Stromal cell of bone marrow (primary cell): ENCODE results near the gene FOXA3.
"Not testable (repeated sequence)": the region's sequence is repeated elsewhere in the genome, so short reads cannot be mapped to it uniquely, and the experiment has no call there.

ENCODE experiments used
- DNase-seq: peaks from one replicate; pipeline ENCODE4 v3.0.0-alpha.2; 2012; ENCODE audit warnings: low read depth

FOXA3 gene

DNA sequence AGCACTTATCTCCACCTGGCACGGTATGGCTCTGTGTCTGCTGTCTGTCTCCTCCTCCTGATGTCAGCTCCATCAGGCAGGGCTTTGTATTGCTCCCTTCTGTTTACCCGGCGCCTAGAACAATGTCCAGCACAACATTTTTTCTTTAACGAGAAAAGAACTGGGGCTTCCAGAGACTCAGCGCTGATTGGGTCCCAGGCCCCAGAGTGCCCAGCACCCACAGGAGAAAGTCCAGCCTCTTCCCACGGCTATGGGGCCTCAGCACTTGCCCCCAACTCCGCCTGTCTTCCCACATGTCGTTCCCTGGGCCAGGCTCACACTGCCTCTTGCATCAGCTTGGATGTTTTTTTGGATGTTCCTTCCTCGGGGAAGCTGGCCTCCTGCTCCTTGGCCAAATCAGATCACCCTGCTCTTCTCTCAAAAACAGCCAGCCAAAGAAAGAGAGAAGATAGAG, 31.4 kb downstream of the FOXA3 start:
- DNase-seq: no peak

DNA sequence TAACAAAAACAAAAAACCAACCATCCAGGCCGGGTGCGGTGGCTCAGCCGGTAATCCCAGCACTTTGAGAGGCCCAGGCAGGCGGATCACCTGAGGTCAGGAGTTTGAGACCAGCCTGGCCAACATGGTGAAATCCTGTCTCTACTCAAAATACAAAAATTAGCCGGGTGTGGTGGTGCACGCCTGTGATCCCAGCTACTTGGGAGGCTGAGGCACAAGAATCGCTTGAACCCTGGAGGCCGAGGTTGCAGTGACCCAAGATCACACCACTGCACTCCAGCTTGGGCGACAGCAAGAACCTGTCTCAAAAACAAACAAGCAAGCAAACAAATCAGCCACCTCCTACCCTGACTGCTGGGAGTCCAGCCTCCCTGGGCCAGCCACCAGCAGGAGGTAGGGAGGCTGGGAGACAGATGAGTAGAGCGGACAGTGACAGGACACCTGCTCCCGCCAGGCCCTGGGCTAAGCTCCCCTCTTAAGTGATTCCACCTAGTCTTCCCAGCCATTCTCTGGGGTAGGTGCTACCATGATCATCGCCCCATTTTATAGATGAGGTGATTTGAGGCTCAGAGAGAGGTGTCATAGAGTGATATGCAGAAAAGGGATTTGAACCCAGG, 32.0 kb downstream of the FOXA3 start:
- DNase-seq: not testable (repeated sequence)

DNA sequence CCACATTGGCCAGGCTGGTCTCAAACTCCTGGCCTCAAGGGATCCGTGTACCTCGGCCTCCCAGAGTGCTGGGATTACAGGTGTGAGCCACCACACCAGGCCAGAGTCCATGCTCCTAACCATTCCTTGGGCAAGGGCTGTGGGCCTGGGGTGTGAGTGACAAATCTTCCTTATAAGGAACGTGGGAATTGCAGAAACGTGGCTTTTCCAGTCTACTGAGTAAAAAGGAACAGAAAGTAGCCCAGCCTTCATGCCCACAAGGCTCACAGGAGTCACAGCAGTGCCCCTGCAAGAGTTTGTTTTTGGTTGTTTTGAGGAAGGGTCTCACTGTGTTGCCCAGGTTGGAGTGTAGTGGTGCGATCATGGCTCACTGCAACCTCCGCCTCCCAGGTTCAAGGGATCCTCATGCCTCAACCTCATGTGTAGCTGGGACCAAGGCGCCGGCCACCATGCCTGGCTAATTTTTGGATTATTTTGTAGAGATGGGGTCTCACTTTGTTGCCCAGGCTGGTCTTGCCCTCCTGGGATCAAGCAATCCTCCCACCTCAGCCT, 33.2 kb downstream of the FOXA3 start:
- no peak for DNase-seq

DNA sequence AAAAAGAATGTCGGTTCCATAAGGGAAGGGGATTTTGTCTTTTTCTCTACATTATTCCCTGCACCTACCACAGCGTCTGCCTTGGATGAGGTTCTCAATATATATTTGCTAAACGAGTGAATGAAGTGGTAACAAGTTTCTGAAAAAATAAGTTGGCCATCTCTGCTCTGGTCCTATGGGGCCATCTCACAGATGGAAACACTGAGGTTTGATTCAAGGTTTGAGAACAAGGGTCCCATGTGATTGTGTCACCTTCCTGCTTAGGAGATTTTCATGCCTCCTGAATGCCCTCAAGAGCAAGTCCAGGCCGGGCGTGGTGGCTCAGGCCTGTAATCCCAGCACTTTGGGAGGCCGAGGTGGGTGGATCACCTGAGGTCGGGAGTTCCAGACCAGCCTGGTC, 35.1 kb downstream of the FOXA3 start:
- DNase-seq: no peak

DNA sequence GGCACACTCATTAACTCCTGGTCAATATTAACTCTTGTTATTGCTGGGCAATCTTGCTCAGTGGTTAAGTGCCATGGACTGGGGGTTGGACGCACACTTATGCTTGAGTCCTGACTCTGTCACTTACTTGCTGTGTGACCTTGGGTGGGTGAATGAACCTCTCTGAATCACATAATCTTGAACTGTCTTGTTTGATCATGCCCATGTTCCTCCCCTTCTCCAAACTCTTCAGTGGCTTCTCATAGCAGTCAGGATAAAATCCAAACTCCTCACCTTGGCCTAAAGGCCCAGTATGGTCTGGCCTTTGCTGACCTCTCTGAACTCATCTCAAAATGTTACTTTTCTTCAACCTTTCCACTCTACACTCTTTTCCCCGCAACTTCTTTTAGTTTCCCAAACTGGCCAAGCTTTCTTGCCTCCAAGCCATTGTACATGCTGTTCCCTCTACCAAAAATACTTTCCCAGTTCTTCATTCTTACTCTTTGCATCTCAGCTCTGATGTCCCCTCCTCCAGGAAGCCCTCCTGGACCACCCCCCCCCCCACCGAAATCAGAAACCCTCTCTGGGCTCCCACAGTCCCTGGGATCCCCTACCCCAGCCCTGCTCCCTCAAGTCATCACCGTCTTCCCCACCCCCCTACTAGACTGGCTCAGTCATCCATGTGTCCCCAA, 35.9 kb downstream of the FOXA3 start:
- no peak for DNase-seq

DNA sequence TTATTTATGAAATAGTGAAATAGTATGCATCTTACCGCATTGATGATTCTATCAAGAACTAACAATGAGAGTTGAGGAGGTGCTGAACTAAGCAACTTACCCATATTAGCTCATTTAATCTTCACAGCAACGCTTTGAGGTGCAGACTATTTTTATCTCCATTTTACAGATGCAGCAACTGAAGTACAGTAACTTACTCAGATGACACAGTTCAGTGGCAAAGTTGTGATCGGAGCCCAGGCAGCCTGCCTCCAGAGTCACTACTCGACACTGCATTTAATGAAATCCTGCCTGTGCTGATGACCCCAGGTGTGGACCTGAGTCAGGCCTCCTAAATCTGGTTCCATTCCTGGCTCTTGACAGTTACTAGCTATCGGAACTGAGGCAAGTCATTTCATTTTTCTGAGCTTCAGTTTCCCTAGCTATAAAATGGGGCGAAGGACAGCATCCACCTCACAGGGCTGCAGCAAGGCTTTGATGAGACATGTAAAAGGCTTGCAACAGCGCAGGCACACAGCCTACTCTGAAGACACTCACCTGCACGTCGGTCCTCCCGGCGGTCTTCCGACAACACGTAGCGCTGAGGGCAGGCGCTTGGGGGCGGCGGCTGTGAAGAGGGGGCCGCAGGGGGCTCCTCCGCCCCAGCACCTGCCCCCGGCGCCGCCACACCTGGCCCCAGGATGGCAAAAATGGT, 36.8 kb downstream of the FOXA3 start:
- no peak for DNase-seq

DNA sequence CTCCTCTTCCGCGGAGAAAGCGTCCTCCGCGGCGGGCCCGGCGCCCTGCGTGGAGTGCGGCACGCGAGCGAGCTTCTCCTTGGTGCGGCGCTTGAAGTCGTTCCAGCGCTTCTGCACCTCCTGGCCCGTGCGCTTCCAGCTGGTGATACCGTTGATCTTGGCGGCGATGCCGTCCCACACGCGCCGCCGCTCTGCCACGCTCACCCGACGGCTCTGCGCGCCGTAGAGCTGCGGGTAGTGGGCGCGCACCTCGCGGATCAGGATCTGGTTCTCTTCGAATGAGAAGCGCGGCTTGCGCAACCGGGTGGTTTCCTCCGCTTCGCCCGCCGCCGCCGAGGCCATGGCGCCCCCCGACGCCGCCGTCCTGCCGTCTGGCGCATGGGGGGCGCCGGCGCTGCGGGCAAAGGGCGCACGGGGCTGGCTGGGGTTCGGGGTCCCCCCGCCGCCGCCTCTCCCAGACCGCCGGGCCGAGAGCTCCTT, 37.3 kb downstream of the FOXA3 start:
- DNase-seq: no peak

DNA sequence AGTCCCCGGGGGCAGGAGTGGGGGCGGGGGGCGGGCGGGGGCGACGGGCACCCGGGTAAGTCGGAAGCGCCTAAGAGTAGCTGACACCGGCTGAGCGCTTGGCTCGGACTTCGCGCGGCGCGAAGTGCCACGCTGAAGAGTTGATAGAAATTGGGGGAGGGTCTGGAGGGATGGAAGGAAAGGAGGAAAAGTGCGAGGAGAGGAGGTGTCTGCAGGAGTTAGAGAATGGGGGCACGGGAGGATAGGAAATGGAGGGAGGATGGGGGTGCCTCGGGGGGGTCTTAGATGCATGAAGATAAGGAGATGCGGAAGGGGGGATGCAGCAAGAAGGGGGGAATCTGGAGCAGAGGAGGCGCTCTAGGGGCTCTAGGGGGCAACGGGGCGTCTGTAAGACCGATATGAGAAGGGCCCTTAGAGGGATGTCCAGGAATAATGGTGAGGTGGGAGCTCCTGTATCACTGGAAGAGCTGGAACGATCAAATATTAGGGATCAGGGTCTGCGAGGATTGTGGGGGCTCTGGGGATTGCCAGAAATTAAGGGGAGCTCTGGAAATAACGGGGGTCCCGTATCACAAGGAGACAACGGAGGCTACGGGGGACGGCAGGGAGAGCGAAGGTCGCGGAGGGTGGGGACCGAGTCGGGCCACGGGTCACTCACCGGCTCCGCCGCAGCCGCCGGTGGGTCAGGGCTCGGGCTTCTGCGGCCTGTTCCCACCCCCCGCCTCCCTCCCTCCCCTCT, 38.0 kb downstream of the FOXA3 start, which contains the start of gene MYPOP:
MYPOP (minus strand) TSS at position 702 of the 739 bp plus-strand sequence. CDS start 840 bp downstream, outside the sequence.
- DNase-seq: no peak

DNA sequence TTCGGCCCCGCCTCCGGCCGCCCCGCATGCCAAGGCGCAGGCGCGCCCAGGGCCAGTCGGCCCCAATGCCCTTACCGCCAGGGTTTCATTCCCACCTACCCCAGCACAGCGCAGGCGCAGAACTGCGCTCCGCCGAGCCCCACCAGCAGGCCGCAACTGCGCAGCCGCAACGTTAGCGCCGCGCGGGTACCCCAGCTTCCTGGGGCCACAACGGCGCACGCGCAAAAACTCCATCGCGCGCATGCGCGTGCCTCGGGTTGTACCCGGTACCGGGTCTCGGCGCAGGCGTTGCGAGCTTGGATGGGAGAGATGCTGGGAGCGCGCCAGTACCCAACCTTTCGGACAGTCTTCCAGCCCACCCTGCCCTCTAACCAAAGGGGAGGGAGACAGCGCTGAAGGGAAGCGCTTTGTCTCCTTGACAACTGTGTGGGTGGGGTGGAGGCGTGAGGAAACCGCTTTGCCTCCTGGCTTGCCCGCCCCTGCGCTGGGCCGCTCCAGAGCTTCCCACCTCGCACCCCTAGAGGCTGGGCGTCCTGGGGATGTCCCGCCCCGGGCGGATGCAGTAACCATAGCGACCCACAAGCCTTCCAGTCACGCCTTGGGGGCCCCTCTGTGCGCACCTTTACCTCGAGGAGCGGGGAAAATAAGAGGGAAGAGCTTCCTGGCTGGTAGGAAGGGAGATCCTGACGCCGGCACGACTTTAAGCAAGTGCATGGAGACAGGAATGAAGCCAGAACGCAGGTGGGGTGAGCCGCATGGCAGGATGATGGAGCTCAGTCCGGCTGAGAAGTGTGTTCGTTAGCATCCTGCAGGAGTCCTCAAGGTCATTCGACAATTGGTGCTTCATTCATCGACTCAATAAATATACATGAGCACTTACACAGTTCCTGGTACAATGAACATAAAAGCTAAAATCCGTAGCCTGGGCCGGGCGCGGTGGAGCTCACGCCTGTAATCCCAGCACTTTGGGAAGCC, 38.8 kb downstream of the FOXA3 start:
- DNase-seq: peak; percentile 93

DNA sequence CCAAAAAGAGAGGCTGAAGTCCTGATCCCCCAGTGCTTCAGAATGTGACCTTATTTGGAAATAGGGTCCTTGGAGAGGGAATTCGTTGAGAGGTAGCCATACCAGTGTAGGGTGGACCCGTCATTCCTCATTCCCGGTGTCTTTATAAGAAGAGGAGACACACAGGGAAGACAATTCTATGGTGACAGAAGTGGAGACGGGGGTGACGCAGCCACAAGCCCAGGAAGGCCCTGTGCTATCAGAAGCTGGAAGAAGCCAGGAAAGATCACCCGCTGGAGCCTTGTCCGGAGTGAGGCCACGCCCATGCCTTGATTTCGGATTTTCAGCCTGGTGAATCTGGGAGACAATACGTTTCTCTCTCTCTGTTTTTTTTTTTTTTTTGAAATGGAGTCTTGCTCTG, 40.9 kb downstream of the FOXA3 start:
- DNase-seq: no peak

DNA sequence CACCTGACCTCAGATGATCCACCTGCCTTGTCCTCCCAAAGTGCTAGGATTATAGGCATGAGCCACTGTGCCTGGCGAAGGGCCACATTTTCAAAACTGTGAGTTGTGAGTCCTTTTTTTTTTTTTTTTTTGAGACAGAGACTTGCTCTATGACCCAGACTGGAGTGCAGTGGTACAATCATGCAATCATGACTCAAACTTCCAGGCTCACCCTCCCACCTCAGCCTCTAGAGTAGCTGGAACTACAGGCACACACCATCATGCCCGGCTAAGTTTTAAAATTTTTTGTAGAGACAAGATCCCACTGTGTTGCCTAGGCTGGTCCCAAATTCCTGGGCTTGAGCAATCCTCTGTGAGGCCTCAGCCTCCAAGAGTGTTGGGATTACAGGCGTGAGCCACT, 42.1 kb downstream of the FOXA3 start:
- DNase-seq: peak; percentile 43

DNA sequence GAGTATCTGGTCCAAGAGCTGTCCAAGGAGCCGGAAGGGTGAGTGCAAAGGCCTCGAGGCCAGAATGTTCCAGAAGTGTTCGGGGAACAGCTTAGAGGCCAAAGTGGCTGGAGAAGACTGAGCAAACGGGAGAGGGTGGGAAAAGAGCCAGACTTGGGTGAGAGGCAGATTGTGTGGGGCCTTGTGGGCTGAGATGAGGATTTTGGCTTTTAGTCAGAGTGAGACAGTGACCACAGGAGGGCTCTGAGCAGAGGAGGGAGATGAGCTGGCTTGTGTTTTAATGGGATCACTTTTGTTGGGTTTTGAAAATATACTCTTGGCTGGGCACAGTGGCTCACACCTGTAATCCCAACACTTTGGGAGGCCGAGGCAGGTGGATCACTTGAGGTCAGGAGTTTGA, 44.8 kb downstream of the FOXA3 start:
- DNase-seq: no peak

DNA sequence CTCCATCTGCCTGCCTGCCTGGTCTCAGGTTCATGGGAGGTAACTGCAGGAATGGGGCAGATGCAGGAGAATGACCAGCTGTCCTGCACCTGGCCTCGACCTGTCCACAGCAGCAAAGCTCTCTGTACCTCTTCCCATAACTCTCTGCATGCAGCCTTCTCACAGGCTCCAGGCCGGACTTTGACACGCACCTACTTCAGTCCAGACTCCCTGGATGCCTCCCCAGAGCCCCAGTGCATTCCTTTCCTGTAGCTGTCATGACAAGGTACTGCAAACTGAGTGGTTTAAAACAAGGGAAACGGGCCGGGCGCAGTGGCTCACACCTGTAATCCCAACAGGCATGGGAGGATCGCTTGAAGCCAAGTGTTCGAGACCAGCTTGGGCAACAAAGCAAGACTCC, 47.2 kb downstream of the FOXA3 start:
- DNase-seq: no peak

DNA sequence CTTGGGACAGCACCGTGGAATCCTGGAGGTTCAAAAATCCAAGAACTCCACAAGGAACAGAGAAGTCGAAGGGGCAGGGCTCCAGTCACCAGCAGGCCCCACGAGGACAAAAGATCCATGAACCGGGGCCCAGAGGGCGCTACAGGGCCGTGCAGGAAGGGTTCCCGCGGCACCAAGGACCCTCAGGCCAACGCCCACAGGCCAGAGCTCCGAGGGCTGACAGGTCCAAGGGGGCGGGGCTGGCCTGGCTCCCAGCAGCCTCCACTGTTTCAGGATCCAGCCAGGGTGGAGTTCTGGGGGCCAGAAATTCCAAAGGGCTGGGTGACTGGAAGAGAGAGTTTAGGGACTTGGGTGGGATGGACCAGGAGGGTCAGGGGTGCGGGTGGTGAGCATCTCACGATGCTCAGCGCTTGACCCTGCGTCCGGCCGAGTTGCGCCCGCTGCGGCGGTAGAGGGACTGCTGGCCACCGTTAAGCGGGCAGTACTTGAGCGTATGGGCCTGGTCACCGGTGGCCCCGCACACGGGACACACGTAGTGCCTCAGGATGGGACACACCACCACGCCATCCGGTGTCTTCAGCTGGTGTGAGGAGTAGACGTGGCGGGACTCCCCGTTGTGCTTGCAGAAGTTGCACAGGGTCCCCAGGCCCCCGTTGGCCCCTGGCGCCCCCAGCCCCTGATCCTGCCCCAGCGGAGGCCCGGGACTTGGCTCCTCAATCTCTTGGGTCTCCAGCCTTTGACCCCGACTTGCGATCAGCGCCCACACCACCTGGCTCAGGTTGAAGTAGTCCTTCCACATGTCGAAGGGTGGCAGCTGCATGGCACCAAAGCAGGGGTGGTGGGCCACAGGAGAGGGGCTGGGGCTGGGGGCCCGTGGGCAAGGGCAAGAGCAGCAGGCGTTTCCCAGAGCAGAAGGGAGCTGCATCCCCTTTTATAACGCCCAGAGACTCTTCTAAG, 50.0 kb downstream of the FOXA3 start, which contains the start of gene NANOS2:
NANOS2 (minus strand) TSS at position 905 of the 957 bp plus-strand sequence; CDS start at position 820, 85 bp downstream.
- DNase-seq: no peak

DNA sequence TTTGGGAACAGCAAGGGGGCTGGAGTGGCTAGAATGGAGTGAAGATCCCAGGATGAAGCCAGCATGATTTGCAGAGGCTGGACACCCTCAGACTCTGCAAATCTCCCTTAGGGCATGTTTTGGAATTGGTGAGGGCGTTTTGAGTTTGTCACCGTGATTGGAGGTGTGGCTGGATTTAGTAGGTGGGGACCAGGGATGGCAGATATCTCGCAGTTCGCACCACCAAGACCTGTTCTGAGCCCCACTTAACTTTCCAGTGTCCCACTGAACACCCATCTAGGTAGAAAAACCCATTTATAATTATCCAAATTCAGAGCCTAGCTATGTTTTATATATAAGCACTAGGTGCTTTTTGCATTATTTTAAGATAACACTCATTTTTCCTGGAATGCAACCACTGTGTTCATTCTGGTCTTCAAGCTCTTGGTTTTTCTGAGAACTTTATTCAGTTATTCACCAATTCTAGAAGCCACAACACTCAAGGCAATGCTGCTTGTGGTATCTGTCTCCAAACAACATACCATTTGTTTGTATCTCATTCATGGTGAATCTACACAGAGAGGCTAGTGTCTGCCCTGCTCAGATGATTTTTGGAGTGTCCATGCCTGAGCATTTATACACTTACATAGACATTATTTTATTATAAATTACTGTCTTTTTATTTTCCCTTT, 53.4 kb downstream of the FOXA3 start:
- no peak for DNase-seq

DNA sequence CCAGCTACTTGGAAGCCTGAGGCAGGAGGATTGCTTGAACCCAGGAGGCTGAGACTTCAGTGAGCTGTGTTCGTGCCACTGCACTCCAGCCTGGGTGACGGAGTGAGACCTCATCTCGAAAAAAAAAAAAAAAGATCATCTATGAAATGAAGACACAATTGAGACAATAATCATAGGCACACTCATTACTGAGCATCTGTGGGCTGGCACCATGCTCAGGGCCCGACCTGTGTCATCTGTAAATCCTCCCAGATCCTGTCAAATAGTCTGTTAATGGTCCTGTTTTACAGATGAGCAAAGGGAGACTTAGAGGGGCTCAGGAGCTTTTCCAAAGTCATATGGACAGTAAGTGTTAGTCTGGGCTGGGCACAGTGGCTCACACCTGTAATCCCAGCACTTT, 54.6 kb downstream of the FOXA3 start:
- DNase-seq: no peak

DNA sequence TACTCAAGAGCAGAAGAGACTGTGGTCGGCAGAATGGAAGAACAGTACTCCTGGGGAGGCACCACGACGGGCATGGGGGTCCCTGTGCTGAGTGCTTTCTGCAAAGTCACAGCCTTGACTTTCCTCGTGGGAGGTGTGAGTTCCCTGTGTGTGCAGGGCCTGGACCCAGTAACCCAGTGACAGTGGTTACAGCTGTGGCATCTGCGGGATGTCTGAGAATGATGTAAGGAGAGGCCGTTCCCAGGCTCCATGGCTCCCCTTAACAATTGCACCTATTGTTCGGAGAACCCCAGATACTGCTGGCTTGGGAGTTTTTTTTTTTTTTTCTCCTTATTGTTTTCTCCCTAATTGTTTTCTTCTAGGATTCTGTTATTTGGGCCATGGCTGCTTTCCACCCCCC, 55.6 kb downstream of the FOXA3 start:
- DNase-seq: no peak

DNA sequence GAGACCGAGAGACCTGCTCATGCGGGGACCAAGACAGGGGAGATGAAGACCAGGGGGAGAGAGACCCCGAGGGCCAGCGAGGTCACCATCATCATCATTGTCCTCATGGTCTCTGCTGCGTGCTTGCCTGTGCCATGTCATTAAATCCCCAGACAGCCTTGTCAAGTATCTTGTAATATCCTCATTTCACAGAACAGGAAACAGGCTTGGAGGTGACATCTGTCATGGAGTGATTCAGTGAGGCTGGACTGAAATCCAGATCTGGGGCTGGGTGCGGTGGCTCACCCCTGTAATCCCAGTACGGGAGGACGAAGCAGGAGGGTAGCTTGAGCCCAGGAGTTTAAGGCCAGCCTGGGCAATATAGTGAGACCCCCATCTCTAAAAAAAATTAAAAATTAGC, 56.3 kb downstream of the FOXA3 start:
- DNase-seq: no peak

DNA sequence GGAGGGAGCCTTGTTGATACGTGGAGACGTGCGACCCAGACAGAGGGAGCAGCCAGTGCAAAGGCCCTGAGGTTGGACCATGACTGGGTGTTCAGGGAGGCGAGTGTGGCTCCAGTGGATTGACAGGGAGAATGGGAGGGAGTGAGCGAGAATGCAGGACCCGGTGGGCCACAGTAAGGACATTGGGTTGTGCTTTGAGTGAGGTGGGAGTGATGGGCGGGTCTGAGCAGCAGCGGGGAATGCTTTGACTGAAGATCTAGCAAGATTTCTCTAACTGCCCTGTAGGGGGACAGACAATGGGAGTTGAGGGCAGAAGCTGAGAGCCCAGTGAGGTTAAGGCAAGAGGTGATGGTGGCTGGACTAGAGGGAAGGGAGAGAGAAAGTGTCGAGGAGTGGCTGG, 58.2 kb downstream of the FOXA3 start:
- no peak for DNase-seq
